NCI-H1105 treated with DMSO at 0.1 percent for 48 hours (cell line): ENCODE measurements around the gene ADK.

ENCODE experiments used
- DNase-seq: peaks from one replicate; lab custom pipeline; 2025; lab: John Stamatoyannopoulos, UW

The ADK gene

DNA sequence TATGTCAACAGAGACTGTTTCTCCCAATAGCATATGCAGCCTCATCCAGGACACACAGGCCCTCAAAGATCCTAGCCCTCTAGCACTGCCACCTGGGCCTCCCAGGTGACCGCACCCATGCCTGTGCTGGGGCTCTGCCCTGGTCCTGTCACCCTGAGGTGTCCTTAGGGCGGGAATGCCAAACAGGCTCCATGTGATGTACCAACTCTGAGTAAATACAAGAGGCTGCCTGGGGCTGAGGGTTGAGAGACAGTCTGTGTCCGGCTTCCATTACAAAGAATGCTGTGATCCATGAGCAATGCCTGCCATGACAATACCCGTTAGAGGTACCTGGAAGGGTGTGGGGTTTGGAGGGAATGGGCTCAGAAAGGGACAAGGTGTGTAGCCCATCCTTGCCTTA lies 592.4 kb downstream of the ADK start:
- DNase-seq: no peak

DNA sequence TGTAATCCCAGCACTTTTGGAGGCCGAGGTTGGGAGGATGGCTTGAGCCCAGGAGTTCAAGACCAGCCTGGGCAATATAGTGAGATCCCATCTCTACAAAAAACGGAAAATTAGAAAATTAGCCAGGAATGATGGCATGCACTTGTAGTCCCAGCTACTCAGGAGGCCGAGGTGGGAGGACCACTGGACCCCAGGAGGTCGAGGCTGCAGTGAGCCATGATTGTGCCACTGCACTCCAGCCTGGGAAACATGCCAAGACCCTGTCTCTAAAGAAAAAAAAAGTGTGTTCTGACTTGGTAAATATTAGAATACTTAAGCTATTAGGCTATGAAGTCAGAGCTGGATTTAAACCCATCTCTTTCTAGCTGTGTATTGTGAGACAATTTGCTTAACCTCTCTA lies 594.4 kb downstream of the ADK start:
- no peak for DNase-seq

DNA sequence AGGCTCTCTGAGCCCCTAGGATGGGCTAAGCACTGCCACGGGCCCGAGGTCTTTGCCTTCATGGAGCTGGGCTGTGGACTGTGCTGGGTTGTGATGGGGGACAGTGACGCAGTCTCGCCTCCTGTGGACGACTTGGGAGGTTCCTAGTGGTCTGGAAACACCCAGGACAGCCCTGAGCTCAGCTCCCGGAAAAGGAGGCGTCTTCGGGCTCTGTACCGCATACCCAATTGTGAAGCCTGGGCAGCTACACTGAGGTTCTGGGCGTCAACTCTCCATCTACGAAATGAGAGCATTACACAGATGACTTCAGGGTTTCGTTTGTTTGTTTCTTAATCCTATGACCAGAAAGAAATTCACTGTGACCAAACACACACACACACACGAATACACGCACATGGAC lies 595.8 kb downstream of the ADK start:
- no peak for DNase-seq

DNA sequence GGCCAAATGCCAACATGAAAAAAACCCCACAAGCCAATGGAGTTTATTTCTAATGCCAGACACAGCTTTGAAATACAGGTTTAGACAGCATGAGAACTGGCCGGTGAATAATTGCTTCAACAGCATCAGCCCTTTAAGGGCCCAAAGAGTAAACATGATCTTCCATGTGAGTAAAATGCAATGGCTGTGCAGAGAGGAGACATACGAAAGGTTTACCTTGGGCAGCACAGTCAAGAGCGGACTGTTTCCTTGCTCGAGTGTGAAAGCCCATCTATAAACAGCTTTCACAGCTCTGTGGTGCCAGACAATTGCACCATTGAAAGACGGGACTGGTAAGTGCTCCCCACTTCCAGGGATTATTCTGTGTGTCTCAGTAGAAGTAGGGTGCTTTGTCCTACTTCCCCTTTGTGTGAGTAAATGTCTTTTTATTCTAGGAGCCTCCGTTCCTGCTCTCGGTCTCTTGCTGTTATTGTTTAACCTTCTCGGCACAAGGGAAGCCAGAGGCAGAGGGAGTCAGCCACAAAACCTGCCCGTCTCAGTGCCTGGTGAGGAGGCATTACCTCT lies 597.5 kb downstream of the ADK start:
- DNase-seq: no peak

DNA sequence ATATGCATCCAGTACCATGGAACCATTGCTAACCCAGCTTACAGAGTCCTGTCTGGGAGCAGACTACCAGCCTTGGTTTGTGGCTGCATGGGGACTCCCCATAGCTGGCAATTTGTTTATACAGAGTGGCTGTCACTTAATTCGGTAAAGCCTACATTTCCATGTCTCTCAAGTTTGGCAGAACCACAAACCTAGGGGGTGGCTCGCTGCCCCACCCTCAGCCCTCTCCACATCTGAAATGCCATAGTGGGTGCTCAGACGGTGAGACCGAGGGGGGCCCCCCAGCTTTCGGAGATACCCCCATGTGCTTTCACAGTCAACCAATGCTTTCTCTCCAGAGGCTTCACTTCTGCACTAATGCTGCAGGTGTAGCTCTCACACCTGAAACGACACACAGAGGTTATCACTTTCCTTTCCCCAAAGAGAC lies 599.8 kb downstream of the ADK start:
- no peak for DNase-seq

DNA sequence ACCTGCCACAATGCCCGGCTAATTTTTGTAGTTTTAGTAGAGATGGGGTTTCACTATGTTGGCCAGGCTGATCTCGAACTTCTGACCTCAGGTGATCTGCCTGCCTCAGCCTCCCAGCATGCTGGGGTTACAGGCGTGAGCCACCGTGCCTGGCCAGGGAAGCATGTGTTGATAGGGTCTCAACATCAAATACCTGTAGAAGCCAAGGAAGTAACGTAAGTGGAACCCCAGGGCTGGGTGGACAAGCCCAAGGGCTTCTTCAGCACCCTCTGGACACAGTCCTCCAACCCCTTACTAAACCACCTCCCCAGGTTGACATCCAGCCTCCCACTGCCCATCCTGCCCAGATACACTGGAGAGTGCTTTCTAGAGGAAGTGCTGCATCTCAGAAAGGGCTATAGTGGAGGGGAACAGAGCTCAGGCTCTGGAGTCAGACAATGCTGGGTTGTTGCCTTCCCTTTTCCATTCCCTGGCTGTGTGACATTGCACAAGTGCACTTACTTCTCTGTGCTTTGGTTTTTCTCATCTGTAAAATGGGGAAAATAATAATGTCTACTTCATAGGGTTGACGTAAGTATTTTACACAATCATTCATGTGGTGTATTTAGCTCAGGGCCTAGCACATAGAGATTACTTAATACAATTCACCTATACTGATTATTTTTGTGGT lies 601.5 kb downstream of the ADK start:
- DNase-seq: no peak

DNA sequence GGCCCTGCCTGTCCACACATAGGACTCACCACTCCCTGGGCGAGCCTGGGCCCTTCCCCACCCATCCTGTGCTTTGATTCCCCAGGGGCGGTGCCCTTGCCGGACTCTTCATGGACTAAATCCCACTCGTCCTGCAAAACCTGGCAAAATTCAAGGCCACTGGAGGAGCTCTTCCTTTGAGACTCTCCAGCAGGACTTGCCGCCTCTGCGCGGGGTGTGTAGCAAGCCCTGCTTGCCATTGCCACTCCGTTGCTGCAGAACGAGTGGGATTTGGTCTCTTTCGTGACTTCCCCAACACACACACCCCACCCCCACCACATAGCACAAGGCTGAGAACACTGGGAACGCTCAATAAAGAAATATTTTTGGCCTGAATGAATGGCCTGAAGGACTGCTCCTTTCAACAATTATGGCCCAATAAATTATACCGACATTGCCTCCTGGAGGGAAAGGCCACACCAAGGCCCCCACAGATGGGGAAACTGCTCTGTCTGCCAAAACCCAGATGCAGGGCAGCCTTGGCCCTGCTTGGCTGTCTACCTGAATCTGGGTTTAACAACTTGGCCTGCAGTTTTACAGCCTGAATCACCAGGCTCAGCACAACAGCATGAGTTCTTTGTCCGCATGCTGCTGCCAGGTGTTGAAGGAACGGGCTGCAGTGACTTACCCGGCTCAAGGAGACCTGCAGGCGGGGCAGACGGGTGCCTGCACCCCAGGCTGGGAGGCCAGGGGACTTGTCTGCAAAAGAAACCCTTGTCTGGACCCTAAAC lies 602.6 kb downstream of the ADK start:
- no peak for DNase-seq

DNA sequence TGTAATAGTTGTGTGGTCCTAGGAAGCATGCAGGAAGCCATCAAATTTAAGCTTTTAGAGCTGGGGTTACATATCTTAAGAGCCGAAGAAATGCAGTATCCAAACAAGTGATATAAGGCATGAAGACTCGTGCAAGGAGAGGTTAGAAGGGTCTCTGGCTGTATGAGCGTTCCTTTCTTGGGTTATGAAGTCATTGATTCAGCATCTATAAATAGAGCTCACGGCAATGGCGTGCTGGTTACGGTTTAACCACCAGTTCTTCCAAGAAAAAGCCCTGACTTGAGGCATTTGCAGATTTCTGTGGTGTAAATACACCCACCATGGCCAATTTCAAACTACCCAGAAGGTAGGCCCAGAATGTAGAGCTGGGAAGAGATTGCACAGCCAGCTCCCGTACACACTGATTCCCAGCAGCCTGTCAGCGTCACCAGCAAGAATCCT lies 603.4 kb downstream of the ADK start:
- no peak for DNase-seq

DNA sequence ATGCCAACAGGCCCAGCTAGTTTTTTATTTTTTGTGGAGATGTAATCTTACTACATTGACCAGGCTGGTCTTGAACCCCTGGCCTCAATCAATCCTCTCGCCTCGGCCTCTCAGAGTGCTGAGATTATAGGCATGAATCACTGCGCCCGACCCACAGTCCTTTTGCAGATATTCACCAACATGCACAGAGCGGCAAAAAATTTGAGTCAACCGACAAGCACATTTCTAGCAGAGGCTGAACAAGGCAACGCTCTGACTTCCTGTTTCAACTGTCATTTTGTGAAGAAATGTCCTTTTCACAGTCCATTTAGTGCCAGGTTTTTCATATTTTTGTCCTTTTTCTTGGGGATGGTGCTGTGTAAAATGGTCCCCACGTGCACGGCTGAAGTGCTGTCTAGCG lies 604.3 kb downstream of the ADK start:
- DNase-seq: no peak
